Right lobe of liver (tissue), 6 donors: ENCODE measurements around the gene RBM38. TPM values are rescaled to one million over a fixed set of nuclear protein-coding genes. Genes with fewer than 3 reads are reported as not detected.

Experiments used
- ATAC-seq, 4 donors: fragments of 200-7000 bp; cut with Tn5 transposase; one replicate each; pipeline ENCODE4 v1.9.1; 2020; ENCODE audit warnings: mild to moderate bottlenecking in 4 of 4, moderate library complexity in 4 of 4
- DNase-seq, 3 donors: peaks; one replicate each; pipeline ENCODE4 v3.0.0-alpha.2; 2020
- H3K27ac ChIP-seq, 3 donors: fragments of 200-600 bp; one replicate each; pipeline ENCODE4 v1.8.0; 2022
- H3K27me3 ChIP-seq, 2 donors: fragments of 200-600 bp; one replicate each; pipeline ENCODE4 v1.8.0; 2022
- H3K36me3 ChIP-seq, 4 donors: fragments of 200-600 bp; sonication (generic) in 1 of 4; one replicate each; pipeline versions ENCODE4 v1.5.1 to v1.8.0; 2017 to 2022; ENCODE audit warnings: control low read depth in 1 of 4
- H3K4me1 ChIP-seq, 4 donors: fragments of 200-600 bp; sonication (generic) in 1 of 4; one replicate each; pipeline versions ENCODE4 v1.5.1 to v1.8.0; 2017 to 2022; ENCODE audit warnings: control low read depth in 1 of 4
- H3K4me3 ChIP-seq, 3 donors: fragments of 200-600 bp; one replicate each; pipeline ENCODE4 v1.8.0; 2022
- H3K9me3 ChIP-seq, 4 donors: fragments of 200-600 bp; sonication (generic) in 1 of 4; one replicate each; pipeline versions ENCODE4 v1.5.1 to v1.8.0; 2017 to 2022; ENCODE audit warnings: control low read depth in 1 of 4
- POLR2A ChIP-seq: fragments of 450-650 bp; IDR thresholded peaks from one replicate; pipeline ENCODE4 v1.6.1; 2017; ENCODE audit warnings: antibody characterized with exemption, mild to moderate bottlenecking
- WGBS: methylation state at CpG from one replicate; pipeline ENCODE4 v1.1.6; 2018; ENCODE audit warnings: low coverage, low lambda C conversion rate; ENCODE audit not compliant: insufficient coverage; ENCODE audit errors: missing lambda C conversion rate; 5-methylcytosine and 5-hydroxymethylcytosine counted together
- intact Hi-C, 2 donors: fragments of 100-400 bp; cut with DNase I; formaldehyde crosslinking; loops; one replicate each; pipeline versions ENCODE4 v1.11.2 to v1.14.1; 2022
- total RNA-seq, 6 experiments: library from RNA; depleted of rRNA in 2 of 6; stranded (reverse); fragments of >200 nt in 2 of 6; fragmentation: NEBNext Ultra II Directional in 3 of 6; extraction: Animal tissue kit (Norgen Biotek cat#: 25700) in 3 of 6; gene quantifications; one replicate each; pipeline versions ENCODE4 v1.1.0 to v1.2.4, GENCODE V29; 2016 to 2023
- TF ChIP-seq, protein P1 (sequence below), 4 donors: fragments of 200-600 bp in 3 of 4; fragments of 450-650 bp in 1 of 4; IDR thresholded peaks; one replicate each; pipeline versions ENCODE4 v1.5.1 to v1.8.0; 2016 to 2022; ENCODE audit warnings: antibody characterized with exemption in 4 of 4, mild to moderate bottlenecking in 2 of 4
- donor health status: DM: no; HTN: yes; CAD: no.
- donor health status: DM: no; HTN: no; CAD: no.
- donor health status: DM: no; HTN: no; CAD: no.
- donor health status: DM: no; HTN: yes; CAD: no.
- donor health status: DM: no; HTN: yes; CAD: no.

The RBM38 gene
- total RNA-seq, 6 experiments from 2014 or later: 3.9 to 16.9 (median 9.6) TPM

GRCh38 chr20:57449398-57450354, 58.5 kb downstream of the RBM38 start:
- TF ChIP-seq, protein P1, sequence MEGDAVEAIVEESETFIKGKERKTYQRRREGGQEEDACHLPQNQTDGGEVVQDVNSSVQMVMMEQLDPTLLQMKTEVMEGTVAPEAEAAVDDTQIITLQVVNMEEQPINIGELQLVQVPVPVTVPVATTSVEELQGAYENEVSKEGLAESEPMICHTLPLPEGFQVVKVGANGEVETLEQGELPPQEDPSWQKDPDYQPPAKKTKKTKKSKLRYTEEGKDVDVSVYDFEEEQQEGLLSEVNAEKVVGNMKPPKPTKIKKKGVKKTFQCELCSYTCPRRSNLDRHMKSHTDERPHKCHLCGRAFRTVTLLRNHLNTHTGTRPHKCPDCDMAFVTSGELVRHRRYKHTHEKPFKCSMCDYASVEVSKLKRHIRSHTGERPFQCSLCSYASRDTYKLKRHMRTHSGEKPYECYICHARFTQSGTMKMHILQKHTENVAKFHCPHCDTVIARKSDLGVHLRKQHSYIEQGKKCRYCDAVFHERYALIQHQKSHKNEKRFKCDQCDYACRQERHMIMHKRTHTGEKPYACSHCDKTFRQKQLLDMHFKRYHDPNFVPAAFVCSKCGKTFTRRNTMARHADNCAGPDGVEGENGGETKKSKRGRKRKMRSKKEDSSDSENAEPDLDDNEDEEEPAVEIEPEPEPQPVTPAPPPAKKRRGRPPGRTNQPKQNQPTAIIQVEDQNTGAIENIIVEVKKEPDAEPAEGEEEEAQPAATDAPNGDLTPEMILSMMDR (IDR thresholded peaks at IDR 0.05): no peak
- no peak for TF ChIP-seq POLR2A
- intact Hi-C loops: no loop called here
- Histone ChIP-seq H3K4me1 (peaks cover 0 to 5% (median 0%) of the 10 kb centered on the region in 4 donors), H3K27me3 (no peaks in the 10 kb centered on the region), H3K27ac (no peak overlapping the region), H3K9me3 (no peaks in the 10 kb centered on the region), H3K4me3 (no peak overlapping the region), H3K36me3 (no peaks in the 10 kb centered on the region)
- WGBS: 68% methylated on average over 11 of the region's 14 CpGs
- DNase-seq: no peak
- ATAC-seq: no peak

GRCh38 chr20:57450419-57450818, 59.2 kb downstream of the RBM38 start:
- H3K4me1 ChIP-seq: peaks cover 0 to 5% (median 0%) of the 10 kb centered on the region in 4 donors
- H3K36me3 ChIP-seq: no peaks in the 10 kb centered on the region
- TF ChIP-seq POLR2A: no peak
- TF ChIP-seq, protein P1 (IDR thresholded peaks at IDR 0.05): no peak
- no peak overlapping the region for H3K27ac ChIP-seq
- no peak overlapping the region for H3K4me3 ChIP-seq
- peak in 2 of 3 donors; percentile 46 to 72 for DNase-seq
- intact Hi-C loops: no loop called here
- H3K27me3 ChIP-seq: no peaks in the 10 kb centered on the region
- 37% methylated on average over 7 of the region's 12 CpGs for WGBS
- no peaks in the 10 kb centered on the region for H3K9me3 ChIP-seq
- ATAC-seq: peak; percentile 51 to 71 (median 62)

GRCh38 chr20:57450931-57451330, 59.7 kb downstream of the RBM38 start:
- no peak for ATAC-seq

GRCh38 chr20:57451431-57451794, 60.2 kb downstream of the RBM38 start:
- DNase-seq (no peak), ATAC-seq (no peak)
- TF ChIP-seq, protein P1 (IDR thresholded peaks at IDR 0.05): no peak
- TF ChIP-seq POLR2A: no peak
- no peak overlapping the region for H3K27ac ChIP-seq
- H3K9me3 ChIP-seq: no peaks in the 10 kb centered on the region
- H3K36me3 ChIP-seq: no peaks in the 10 kb centered on the region
- H3K4me1 ChIP-seq: peaks cover 0 to 5% (median 0%) of the 10 kb centered on the region in 4 donors
- H3K4me3 ChIP-seq: no peak overlapping the region
- intact Hi-C loops: no loop called here
- no peaks in the 10 kb centered on the region for H3K27me3 ChIP-seq
- no CpG with 5 or more reads among the region's 7 CpGs for WGBS

More at GRCh38 chr20:57450931-57451330, 59.7 kb downstream of the RBM38 start:
- H3K27me3 ChIP-seq: no peaks in the 10 kb centered on the region
- H3K27ac ChIP-seq: no peak overlapping the region
- DNase-seq: no peak
- intact Hi-C loops: no loop called here
- peaks cover 0 to 5% (median 0%) of the 10 kb centered on the region in 4 donors for H3K4me1 ChIP-seq
- no peaks in the 10 kb centered on the region for H3K9me3 ChIP-seq
- no peak overlapping the region for H3K4me3 ChIP-seq
- WGBS: 45% methylated on average over 2 of the region's 13 CpGs
- H3K36me3 ChIP-seq: no peaks in the 10 kb centered on the region
- TF ChIP-seq POLR2A: no peak
- TF ChIP-seq, protein P1 (IDR thresholded peaks at IDR 0.05): no peak
